Measurements from ENCODE around the gene SMYD5.

DNA sequence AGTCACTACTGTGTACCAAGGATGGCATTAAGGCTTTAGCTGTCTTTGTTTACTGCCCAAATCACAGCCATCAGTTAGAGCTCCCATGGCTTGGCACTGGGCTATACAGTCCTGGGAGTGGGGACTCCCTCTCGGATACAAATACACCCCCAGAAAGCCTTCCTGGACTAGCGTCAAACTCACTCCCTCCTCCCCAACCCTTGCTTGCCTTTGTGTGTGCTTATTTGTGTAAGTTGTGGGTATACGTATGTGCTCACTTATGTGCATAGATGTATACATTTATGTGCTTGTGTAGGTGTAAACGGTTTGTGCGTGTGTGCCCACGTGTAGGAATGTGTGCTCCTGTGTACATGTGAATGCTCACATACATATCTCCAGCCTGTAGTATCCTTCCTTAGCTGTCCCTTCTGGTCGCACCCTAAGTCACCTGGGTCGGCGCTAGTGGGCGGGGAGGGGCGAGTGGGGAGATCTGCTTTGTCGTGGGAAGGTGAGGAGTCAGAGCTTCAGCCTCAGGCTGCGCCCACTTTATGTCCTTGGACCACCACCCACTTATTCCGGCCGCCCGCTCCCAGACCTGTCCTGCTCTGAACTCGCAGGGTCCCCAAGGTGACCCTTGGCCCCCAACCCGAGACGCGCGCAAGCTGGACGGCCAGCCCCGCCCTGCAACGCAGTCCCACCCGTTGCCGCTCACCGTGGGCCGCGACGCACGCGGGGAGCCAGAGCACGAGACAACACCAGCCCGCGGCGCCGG is 18.5 kb downstream of the SMYD5 start:
- TF ChIP-seq EZH2 (IDR thresholded peaks at IDR 0.05) (no peak), ZNF274 (IDR thresholded peaks at IDR 0.05; ENCODE audit: low read depth, low read length) (no peak), POLR2A (IDR thresholded peaks at IDR 0.05; ENCODE audit: borderline replicate concordance, extremely low read depth, insufficient read depth, insufficient read length) (no peak)
- TF ChIP-seq, protein P1, sequence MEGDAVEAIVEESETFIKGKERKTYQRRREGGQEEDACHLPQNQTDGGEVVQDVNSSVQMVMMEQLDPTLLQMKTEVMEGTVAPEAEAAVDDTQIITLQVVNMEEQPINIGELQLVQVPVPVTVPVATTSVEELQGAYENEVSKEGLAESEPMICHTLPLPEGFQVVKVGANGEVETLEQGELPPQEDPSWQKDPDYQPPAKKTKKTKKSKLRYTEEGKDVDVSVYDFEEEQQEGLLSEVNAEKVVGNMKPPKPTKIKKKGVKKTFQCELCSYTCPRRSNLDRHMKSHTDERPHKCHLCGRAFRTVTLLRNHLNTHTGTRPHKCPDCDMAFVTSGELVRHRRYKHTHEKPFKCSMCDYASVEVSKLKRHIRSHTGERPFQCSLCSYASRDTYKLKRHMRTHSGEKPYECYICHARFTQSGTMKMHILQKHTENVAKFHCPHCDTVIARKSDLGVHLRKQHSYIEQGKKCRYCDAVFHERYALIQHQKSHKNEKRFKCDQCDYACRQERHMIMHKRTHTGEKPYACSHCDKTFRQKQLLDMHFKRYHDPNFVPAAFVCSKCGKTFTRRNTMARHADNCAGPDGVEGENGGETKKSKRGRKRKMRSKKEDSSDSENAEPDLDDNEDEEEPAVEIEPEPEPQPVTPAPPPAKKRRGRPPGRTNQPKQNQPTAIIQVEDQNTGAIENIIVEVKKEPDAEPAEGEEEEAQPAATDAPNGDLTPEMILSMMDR (IDR thresholded peaks at IDR 0.05 in 2 of 3, conservative IDR thresholded peaks at IDR 0.05 in 1 of 3; ENCODE audit: borderline replicate concordance in 1 of 3, insufficient read depth in 1 of 3, low read depth in 2 of 3, low read length in 2 of 3): no peak
- TF ChIP-seq, protein P2, sequence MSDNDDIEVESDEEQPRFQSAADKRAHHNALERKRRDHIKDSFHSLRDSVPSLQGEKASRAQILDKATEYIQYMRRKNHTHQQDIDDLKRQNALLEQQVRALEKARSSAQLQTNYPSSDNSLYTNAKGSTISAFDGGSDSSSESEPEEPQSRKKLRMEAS (IDR thresholded peaks at IDR 0.05): no peak
